Measurements from ENCODE around the gene BHLHA15. TPM values are rescaled to one million over a fixed set of nuclear protein-coding genes. Genes with fewer than 3 reads are reported as not detected.

The BHLHA15 gene
- total RNA-seq, 1 experiment from 2014 or later, result 2.8 TPM

GRCh38 chr7:98214811-98215321 lies 3.6 kb downstream of the BHLHA15 start (continued):
- TF ChIP-seq E2F1 (CRISPR knock-in tag; IDR thresholded peaks at IDR 0.05), result no peak
- TF ChIP-seq NR2C2 (CRISPR knock-in tag; IDR thresholded peaks at IDR 0.05), result no peak
- TF ChIP-seq ZNF671 (CRISPR knock-in tag; IDR thresholded peaks at IDR 0.05), result no peak
- no peak for TF ChIP-seq ATF1 (CRISPR knock-in tag; IDR thresholded peaks at IDR 0.05)
- no peak for TF ChIP-seq PREB (CRISPR knock-in tag; IDR thresholded peaks at IDR 0.05; ENCODE audit: borderline replicate concordance)

- Mint-ChIP-seq H3K36me3 (no peaks in the 10 kb centered on the region), H3K4me1 (peaks cover 9% of the 10 kb centered on the region), H3K4me3 (no peak overlapping the region), H3K9me3 (no peaks in the 10 kb centered on the region), H3K27me3 (ENCODE audit: low read depth) (no peaks in the 10 kb centered on the region), H3K27ac (peak overlapping the region; percentile 68; the same call in 1 of the 2 replicates)
- TF ChIP-seq ZNF263 (CRISPR knock-in tag; IDR thresholded peaks at IDR 0.05; ENCODE audit: low read depth) (no peak), ATF6 (CRISPR knock-in tag; IDR thresholded peaks at IDR 0.05) (no peak), USF1 (CRISPR knock-in tag; IDR thresholded peaks at IDR 0.05) (no peak), USF2 (CRISPR knock-in tag; IDR thresholded peaks at IDR 0.05) (no peak), ZMAT4 (CRISPR knock-in tag; IDR thresholded peaks at IDR 0.05) (no peak), E2F1 (CRISPR knock-in tag; IDR thresholded peaks at IDR 0.05) (no peak), FOXK1 (CRISPR knock-in tag; IDR thresholded peaks at IDR 0.05) (no peak), GABPB1 (CRISPR knock-in tag; IDR thresholded peaks at IDR 0.05) (no peak), ZNF416 (CRISPR knock-in tag; IDR thresholded peaks at IDR 0.05) (no peak), MYBL2 (CRISPR knock-in tag; IDR thresholded peaks at IDR 0.05) (no peak)
- DNase-seq (ENCODE audit: low spot score), result no peak
- POLR2A ChIA-PET, result no interaction called here
- ATAC-seq, result no peak
- CTCF ChIA-PET, result no interaction called here
Observed at GRCh38 chr7:98215561-98216495, 4.6 kb downstream of the BHLHA15 start.

Data from WTC11 (cell line).